GM18502 (cell line): ENCODE data around the gene TBC1D12.

Experiments used
- ATAC-seq: cut with Tn5 transposase; IDR thresholded peaks from one replicate; pipeline ENCODE4 v1.9.1; 2021; ENCODE audit warnings: mild to moderate bottlenecking; ENCODE audit not compliant: unreplicated experiment, poor library complexity

Gene TBC1D12

DNA sequence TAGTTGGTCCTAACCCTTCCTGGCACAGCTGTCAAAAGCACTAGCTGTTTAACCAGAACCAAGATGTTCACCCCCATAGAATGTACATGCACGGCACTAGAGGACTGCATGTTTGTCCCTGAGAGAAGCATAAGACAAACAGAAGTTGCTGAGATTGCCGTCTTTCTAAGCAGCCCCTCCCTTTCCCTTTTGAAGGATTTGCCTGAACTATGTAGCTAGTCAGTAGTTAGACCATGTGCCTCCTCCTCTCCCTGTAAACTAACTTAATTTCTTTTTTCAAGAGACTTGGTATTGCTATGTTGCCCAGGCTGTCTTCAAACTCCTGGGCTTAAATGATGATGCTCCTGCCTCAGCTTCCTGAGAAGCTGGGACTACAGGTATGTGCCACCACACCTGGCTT is 40.7 kb downstream of the TBC1D12 start:
- no peak for ATAC-seq

DNA sequence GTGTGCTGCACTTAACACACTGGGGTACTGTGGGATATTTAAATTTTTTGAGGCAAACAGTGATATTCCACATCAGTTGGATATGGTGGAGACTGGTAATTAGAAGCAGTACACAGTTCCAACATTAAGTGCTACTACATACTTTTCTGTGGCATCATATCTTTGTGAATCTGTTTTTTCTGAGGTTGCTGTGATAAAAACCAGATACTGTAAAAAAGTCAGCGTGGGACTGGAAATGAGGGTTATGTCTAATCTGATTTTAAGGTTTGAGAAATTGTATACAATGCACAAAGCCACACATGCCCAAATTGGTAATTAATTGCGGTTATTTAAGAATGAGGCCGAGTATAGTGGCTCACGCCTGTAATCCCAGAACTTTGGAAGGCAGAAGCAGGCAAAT is 41.2 kb downstream of the TBC1D12 start:
- no peak for ATAC-seq

DNA sequence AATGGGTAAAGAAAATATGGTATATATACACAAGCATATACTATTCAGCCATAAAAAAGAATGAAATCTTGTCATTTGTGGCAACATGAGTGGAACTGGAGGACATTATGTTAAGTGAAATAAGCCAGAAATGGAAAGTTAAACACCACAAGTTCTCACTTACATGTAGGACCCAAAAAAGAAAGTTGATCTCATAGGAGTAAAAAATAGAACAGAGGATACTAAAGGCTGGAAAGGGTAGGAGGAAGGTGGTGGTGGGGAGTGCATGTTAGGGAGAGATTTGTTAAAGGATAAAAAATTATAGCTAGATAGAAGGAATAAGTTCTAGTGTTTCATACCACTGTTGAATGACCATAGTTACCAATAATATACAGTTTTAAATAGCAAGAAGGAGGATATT is 48.4 kb downstream of the TBC1D12 start:
- no peak for ATAC-seq

DNA sequence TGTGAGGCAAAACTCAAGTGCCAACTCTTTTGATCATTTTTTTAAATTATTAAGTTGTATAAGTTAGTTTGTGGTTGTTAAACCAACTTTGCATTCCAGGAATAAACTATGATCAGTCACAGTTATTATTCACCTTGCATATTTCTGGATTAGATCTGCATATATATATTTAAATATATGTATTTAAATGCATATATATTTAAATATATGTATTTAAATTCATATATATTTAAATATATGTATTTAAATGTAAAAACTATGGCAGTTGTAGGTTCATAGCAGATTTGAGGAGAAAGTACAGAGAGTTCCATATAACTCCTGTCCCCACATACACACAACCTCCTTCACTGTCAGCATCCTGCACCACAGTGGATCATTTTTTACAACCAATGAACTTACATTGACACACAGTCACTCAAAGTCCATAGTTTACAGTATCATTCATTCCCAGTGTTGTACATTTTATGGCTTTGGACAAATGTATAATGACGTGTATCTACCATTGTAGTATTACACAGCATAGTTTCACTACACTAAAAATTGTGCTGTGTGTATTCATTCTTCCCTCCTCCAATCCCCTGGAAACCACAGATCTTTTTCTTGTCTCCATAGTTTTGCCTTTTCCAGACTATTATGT is 49.7 kb downstream of the TBC1D12 start:
- ATAC-seq = no peak

DNA sequence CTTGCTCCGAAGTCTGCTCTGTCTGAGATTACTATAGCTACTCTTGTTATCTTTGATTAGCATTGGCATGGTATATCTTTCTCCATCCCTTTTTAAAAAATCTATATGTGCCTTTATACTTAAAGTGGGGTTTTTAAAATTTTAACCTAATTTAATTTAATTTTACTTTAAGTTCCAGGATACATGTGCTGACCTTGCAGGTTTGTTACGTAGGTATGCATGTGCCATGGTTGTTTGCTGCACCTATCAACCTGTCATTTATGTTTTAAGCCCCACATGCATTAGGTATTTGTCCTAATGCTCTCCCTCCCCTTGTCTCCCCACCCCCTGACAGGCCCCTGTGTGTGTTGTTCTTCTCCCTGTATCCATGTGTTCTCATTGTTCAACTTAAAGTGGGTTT is 54.6 kb downstream of the TBC1D12 start:
- no peak for ATAC-seq

DNA sequence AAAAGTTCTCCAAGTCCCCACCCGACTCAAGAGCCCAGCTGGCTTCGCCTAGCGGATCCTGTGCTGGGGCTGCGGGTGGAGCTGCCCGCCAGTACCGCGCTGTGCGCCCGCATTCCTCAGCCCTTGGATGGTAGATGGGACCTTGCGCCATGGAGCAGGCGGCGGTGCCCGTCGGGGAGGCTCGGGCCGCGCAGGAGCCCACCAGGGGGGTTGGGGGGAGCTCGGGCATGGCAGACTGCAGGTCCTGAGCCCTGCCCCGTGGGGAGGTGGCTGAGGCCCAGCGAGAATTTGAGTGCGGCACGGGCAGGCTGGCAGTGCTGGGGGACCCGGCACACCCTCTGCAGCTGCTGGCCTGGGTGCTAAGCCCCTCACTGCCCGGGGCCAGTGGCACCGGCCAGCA is 57.0 kb downstream of the TBC1D12 start:
- no peak for ATAC-seq

DNA sequence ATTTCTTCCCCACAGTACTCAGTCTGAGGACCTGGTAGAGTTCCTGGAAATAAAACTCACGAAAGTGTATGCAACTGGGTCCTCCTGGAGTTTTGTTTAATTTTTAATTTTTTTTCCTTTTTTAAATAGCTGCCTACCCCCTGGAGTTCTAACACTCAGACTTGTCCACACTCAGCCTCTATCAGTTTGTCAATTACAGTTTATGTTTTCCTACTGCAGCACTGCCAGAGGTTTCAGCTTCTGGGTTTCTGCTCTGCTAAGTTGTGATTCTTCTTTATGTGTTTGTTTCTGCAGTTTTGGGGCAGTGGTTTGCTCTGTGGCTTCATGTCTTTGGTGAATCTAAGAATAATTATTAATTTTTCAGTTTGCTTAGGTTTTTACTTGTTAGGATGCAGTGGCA is 59.2 kb downstream of the TBC1D12 start:
- no peak for ATAC-seq

DNA sequence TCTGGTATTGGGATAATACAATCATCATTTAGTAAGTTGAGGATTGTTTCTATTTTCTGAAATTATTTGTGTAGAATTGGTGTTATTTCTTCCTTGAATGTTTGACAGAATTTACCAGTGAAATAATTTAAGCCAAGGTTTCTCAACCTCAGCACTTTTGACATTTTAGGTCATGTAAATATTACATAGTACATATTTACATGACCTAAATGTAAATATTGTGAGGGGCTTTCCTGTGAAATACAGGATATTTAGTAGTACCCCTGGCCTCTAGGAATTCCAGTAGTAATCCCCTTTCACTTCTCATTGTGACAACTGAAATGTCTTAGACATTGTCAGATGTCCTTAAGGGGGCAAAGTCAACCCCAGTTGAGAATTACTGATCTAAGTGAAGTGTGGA is 59.8 kb downstream of the TBC1D12 start:
- ATAC-seq = no peak

DNA sequence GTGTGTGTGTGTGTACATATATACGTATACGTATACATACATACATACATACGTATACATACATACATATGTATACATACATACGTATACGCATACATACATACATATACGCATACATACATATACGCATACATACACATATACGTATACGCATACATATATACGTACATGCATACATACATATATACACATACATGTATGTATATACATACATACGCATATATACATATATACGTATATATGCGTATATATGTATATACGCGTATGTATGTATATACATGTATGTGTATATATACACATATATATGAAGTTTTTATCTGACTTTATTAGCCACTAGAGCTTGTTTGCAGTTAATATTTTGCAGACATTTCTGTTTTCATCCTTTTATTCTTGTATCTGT is 63.3 kb downstream of the TBC1D12 start:
- ATAC-seq = no peak

DNA sequence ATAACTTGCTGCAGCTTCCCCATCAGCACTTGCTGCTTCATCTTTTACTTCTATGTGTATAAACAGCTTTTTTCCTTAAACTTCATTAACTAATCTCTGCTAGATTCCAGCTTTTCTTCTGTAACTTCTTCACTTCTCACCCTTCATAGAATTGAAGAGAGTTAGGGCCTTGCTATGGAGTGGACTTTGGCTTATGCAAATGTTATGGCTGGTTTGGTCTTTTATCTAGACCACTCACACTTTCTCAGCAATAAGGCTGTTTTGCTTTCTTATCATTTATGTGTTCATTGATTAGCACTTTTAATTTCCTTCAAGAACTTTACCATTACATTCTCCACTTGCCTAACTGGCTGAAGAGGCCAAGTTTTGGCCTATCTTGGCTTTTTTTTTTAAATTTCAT is 79.1 kb downstream of the TBC1D12 start:
- no peak for ATAC-seq

DNA sequence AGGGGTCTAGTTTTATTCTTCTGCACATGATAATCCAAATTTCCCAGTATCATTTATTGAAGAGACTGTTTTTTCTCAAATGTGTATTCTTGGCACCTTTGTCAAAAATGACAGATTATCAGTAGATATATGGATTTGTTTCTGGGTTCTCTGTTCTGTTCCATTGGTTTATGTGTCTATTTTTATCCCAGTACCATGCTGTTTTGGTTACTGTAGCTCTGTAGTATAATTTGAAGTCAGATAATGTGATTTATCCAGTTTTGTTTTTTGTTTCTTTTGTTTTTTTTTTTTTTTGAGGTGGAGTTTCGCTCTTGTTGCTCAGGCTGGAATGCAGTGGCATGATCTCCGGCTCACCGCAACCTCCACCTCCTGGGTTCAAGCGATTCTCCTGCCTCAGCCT is 81.6 kb downstream of the TBC1D12 start:
- no peak for ATAC-seq

DNA sequence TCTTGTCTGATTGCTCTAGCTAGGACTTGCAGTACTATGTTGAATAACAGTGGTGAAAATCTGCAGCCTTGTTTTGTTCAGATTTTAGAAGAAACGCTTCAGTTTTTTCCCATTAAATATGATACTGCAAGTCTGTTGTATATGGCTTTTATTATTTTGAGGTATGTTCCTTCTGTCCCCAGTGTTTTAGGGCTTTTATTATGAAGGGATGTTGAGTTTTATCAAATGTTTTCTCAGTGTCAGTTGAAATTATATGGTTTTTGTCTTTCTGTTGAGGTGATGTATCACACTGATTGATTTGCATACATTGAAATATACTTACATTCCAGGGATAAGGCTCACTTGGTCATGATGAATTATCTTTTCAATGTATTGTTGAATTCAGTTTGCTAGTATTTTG is 82.8 kb downstream of the TBC1D12 start:
- no peak for ATAC-seq

DNA sequence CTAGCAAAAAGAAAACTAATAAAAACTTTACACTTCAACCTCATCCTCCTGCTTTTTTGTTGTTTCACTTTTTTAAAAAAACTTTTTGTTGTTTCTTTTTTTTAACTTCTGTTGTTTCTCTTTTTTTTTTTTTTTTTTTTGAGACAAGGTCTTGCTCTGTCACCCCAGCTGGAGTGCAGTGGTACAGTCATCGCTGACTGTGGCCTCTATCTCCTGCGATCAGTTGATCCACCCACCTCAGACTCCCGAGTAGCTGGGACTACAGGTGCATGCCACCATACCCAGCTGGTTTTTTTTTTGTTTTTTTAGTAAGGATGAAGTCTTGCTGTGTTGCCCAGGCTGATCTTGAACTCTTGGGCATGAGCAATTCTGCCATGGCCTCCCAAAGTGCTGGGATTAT is 85.2 kb downstream of the TBC1D12 start:
- ATAC-seq = no peak

DNA sequence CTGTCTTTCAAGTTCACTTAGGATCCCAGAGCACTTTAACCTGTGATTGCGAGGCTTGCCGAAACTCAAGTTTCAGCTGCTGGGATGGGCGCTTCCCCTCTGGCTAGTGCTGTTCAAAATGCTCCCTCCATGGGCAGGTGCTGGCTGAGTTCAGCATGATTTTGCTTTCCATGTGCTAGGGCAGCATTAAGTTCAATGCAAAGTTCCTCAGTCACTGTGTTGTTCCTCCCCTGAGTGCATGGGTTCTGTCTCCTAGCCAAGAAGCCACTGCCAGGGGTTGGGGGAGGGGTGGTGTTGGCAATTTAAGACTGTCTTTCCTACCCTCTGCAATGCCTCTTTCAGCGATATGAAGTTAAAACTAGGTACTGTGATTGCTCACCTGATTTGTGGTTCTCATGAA is 86.8 kb downstream of the TBC1D12 start:
- ATAC-seq = no peak

DNA sequence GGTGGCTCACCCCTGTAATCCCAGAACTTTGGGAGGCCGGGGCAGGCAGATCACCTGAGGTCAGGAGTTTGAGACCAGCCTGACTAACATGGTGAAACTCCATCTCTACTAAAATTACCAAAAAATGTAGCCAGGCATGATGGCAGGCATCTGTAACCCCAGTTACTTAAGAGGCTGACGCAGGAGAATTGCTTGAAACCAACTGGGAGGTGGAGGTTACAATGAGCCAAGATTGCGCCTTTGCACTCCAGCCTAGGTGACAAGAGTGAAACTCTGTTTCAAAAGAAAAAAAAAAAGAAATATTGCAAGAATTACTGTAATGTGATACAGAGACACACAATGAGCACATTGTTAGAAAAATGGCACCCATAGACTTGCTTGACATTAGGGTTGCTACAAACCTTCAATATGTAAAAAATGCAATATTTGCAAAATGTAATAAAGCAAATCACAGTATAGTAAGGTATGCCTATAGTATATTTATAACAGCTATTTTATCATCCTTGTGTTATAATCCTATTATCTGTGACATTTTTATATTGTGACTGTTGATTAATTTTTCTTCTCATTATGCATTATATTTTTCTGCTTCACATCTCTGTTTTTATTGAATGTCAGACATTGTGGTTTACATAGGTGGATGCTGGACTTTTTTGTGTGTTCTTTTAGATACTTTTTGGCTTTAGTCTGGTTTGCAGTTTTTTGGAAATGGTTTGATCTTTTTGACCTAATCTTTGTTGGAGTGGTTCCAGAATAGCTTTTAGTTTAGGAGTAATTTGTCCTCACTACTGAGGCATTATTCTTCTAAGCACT is 87.8 kb downstream of the TBC1D12 start:
- ATAC-seq = no peak

DNA sequence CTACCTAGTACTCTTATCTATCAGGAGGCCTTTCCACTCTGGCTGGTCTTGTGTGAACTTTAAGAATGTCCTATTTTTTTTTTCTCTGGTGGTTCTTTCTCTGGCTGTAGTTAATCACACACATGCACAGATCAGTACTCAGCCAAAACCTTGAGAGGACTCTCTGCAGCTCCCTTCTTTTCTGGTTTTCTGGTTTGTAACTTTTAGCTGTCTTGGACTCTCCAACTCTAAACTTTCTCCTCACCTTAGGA is 88.4 kb downstream of the TBC1D12 start:
- ATAC-seq = no peak

DNA sequence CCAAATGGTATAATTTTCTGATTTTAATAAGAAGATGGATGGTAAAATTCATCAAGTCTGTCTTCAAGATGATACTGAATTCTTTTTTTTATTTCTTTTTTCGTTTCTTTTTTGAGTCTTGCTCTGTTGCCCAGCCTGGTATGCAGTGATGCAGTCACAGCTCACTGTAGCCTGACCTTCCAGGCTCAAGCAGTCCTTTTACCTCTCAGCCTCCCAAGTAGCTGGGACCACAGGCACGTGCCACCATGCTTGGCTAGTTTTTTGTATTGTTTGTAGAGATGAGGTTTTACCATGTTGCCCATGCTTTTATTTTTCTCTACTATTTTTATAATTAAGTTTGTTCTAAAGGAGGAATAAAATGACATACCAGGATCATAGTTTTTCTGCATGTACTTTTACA is 91.1 kb downstream of the TBC1D12 start:
- ATAC-seq = no peak

DNA sequence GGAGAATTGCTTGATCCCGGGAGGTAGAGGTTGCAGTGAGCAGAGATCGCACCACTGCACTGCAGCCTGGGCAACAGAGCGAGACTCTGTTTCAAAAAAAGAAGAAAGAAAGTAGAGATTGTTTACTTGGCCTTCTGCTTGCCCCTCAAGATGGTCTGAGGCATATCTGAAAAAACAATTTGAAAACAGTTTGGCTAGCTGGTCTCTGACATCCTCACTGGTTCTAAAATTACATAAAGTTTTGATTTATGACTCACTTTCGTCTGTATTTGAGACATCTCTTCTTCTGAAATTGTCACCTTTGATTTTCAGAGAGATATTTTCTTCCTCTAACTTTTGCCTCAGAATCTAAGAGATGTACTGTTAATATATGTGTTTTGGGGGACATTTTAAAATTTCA is 93.7 kb downstream of the TBC1D12 start:
- peak; percentile 79 for ATAC-seq

DNA sequence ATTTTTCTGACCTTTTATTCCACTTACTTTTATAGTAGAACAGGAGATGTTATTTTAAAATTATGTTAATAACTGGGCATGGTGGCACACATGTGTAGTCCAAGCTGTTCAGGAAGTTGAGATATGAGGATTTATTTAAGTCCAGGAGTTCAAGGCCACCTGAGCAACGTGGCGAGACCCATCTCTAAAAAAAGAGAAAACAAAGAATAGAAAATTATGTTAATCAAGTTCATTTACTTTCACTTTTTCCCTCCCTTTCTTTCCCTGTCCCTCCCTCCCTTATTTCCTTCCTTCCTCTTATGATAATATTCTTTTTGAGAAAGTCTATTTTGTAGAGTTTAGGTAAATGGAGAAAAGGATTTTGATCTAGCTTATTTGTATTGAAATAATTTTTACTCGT is 94.3 kb downstream of the TBC1D12 start:
- ATAC-seq = no peak

DNA sequence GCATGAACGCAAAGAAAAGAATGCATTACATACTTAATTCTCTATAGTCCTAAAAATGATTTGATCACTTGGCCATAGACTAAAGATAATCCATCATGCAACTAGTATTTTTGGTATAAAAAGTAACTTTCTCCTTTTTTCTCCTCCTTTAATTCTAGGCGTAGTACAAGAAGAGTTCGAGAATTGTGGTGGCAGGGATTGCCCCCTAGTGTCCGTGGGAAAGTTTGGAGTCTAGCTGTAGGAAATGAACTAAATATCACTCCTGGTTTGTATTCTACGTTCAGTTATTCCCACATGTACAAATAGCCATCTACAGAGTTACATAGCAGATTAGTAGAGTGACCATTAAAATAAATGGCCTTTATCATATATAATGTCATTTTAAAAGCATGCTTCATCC is 97.7 kb downstream of the TBC1D12 start:
- ATAC-seq = no peak

DNA sequence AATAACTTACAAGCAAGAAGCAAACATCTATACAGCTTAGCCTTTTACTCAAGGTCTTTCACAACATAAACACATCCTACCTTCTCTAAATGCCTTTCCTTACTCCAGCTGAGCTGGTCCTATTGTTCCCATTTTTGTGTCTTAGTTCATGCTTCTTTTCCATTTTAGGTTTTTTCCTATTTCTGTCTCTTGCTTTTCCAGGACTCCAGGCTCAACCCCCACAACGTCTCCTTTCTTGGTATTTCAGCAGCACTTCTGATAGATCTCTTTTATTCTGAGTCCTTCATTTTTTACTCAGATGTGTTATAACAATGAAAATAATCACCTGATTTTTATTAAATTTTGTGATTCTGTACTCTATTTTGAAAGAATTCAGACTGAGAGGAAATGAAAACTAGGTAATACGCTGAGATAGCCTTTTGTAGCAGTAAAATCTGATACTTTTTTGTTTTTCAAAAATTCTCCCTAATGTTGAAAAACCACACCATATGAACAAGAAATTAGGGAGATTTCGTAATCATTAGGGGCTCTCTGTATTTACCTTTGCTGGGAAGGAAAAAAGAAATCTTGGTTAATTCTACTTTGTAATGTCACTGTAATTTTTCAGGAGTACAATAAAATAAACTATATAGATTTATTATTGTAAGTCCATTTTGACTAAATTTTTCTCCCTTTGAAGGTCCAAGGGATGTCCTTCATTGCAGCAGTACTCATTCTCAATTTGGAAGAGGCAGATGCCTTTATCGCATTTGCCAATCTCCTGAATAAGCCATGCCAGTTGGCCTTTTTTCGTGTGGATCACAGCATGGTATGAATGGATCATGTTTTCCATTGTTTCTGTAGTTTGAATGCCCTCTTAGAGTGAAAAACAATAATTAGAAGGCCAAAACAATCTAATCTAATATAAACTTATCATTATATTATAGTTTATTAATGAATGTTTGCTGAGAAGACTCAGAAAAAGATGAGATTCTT is 119.2 kb downstream of the TBC1D12 start:
- no peak for ATAC-seq
